B cell (primary cell): Measurements from ENCODE around the gene NOD2. TPM values are rescaled to one million over a fixed set of nuclear protein-coding genes. Genes with fewer than 3 reads are reported as not detected.

Source experiments
- ATAC-seq: fragments of 200-7000 bp; cut with Tn5 transposase; one replicate; pipeline ENCODE4 v1.10.0; 2021; ENCODE audit warnings: low read depth, mild to moderate bottlenecking, moderate number of reproducible peaks, moderate library complexity
- CTCF ChIA-PET: fragments of 350-600 bp; sonication (Branson Sonifier 250); formaldehyde crosslinking; loops from one replicate; lab custom pipeline; 2021; ENCODE audit warnings: antibody characterized with exemption, inconsistent platforms; lab: Charles Lee
- POLR2A ChIA-PET: fragments of 350-600 bp; sonication (Branson Sonifier 250); formaldehyde crosslinking; loops from one replicate; lab custom pipeline; 2021; ENCODE audit warnings: antibody characterized with exemption; lab: Charles Lee
- DNase-seq: peaks from one replicate; pipeline ENCODE4 v3.0.0; 2013
- H2AFZ ChIP-seq: 2 replicates; pipeline ENCODE4 v1.6.1; 2012; ENCODE audit warnings: mild to moderate bottlenecking, low read depth, low read length; ENCODE audit not compliant: insufficient read depth, poor library complexity, severe bottlenecking
- H3K27ac ChIP-seq, 2 donors: 1 replicate in 1 of 2; 2 replicates in 1 of 2; pipeline ENCODE4 v1.5.1; 2012 to 2013; ENCODE audit warnings: low read length in 2 of 2, mild to moderate bottlenecking in 2 of 2, moderate library complexity in 1 of 2
- H3K27me3 ChIP-seq, 4 experiments: fragments of 200-600 bp in 1 of 4; sonication (generic) in 1 of 4; replicated peaks in 1 of 4; 1 replicate in 2 of 4; 2 replicates in 2 of 4; pipeline versions ENCODE4 v1.6.1 to v1.7.0; 2013 to 2016; ENCODE audit warnings: low read length in 3 of 4, mild to moderate bottlenecking in 2 of 4, mixed read lengths in 1 of 4, moderate library complexity in 1 of 4; ENCODE audit not compliant: insufficient read depth in 4 of 4, control insufficient read depth in 3 of 4; ENCODE audit errors: control extremely low read depth in 1 of 4
- H3K36me3 ChIP-seq, 2 experiments: replicated peaks in 1 of 2; 1 replicate in 1 of 2; 2 replicates in 1 of 2; pipeline versions ENCODE4 v1.6.1 to v1.7.1; 2013; ENCODE audit warnings: low read length in 1 of 2; ENCODE audit not compliant: insufficient read depth in 2 of 2, control insufficient read depth in 1 of 2; ENCODE audit errors: control extremely low read depth in 1 of 2, extremely low read depth in 1 of 2
- H3K4me1 ChIP-seq, 2 donors: fragments of 200-600 bp in 1 of 2; sonication (generic) in 1 of 2; 1 replicate in 1 of 2; 2 replicates in 1 of 2; pipeline versions ENCODE4 v1.5.1 to v1.6.1; 2013 to 2017; ENCODE audit warnings: low read length in 2 of 2; ENCODE audit not compliant: control insufficient read depth in 2 of 2, insufficient read depth in 2 of 2
- H3K4me2 ChIP-seq: replicated peaks from 2 replicates; pipeline ENCODE3; 2012; ENCODE audit warnings: mild to moderate bottlenecking, low read depth, low read length; ENCODE audit not compliant: poor library complexity, severe bottlenecking
- H3K4me3 ChIP-seq, 5 experiments: fragments of 200-600 bp in 1 of 5; sonication (generic) in 1 of 5; 1 replicate in 3 of 5; 2 replicates in 2 of 5; pipeline versions ENCODE4 v1.5.1 to v1.7.0; 2011 to 2016; ENCODE audit warnings: low read length in 4 of 5, mild to moderate bottlenecking in 4 of 5, low read depth in 2 of 5, control low read depth in 1 of 5, moderate library complexity in 1 of 5; ENCODE audit not compliant: insufficient read depth in 1 of 5; ENCODE audit errors: control extremely low read depth in 1 of 5, extremely low read depth in 1 of 5
- H3K79me2 ChIP-seq: fragments of 200-600 bp; sonication (generic); one replicate; pipeline ENCODE4 v1.6.0; 2016; ENCODE audit warnings: low read length; ENCODE audit not compliant: control insufficient read depth, insufficient read depth
- H3K9ac ChIP-seq: fragments of 200-600 bp; sonication (generic); 2 replicates; pipeline ENCODE4 v1.6.1; 2017; ENCODE audit warnings: mild to moderate bottlenecking, low read length, moderate library complexity
- H3K9me3 ChIP-seq, 3 donors: one replicate each; pipeline versions ENCODE4 v1.6.1 to v1.7.1; 2013; ENCODE audit warnings: low read length in 2 of 3; ENCODE audit not compliant: control insufficient read depth in 2 of 3, insufficient read depth in 1 of 3; ENCODE audit errors: control extremely low read depth in 1 of 3
- H4K20me1 ChIP-seq: 2 replicates; pipeline ENCODE4 v1.6.0; 2012; ENCODE audit warnings: mild to moderate bottlenecking, low read length; ENCODE audit not compliant: insufficient read depth, control insufficient read depth, poor library complexity, severe bottlenecking
- H3K27ac Mint-ChIP-seq: one replicate; pipeline ENCODE4 v1.8.0; 2021; ENCODE audit warnings: mixed read lengths
- H3K27me3 Mint-ChIP-seq: one replicate; pipeline ENCODE4 v1.8.0; 2021; ENCODE audit warnings: mixed read lengths
- H3K4me1 Mint-ChIP-seq: one replicate; pipeline ENCODE4 v1.8.0; 2021; ENCODE audit warnings: mixed read lengths
- H3K4me3 Mint-ChIP-seq: one replicate; pipeline ENCODE4 v1.8.0; 2021; ENCODE audit warnings: mixed read lengths
- H3K9me3 Mint-ChIP-seq: one replicate; pipeline ENCODE4 v1.8.0; 2022; ENCODE audit warnings: mixed read lengths; ENCODE audit not compliant: insufficient read depth
- EZH2 ChIP-seq: IDR thresholded peaks from 2 replicates; pipeline ENCODE4 v1.6.1; 2012; ENCODE audit warnings: borderline replicate concordance, low read depth, mild to moderate bottlenecking, moderate library complexity, low read length; ENCODE audit not compliant: insufficient read depth, poor library complexity, severe bottlenecking
- WGBS: methylation state at CpG from one replicate; pipeline ENCODE4 v1.1.5; 2013; ENCODE audit warnings: missing lambda C conversion rate; ENCODE audit not compliant: insufficient coverage; 5-methylcytosine and 5-hydroxymethylcytosine counted together
- intact Hi-C: fragments of 100-400 bp; cut with micrococcal nuclease; formaldehyde crosslinking; loops from one replicate; pipeline ENCODE4 v1.10.0; 2022
- polyA plus RNA-seq: library from polyadenylated mRNA; depleted of rRNA; stranded (reverse); fragments of >200 nt; gene quantifications from 2 replicates; pipeline ENCODE4 v1.2.3, GENCODE V29; 2012
- small RNA-seq: library from RNA; depleted of rRNA; stranded (forward); fragments of <200 nt; gene quantifications from one replicate; pipeline ENCODE3, GENCODE V24; 2012; ENCODE audit warnings: low replicate concordance, low read depth; ENCODE audit not compliant: insufficient read length
- total RNA-seq, 2 donors: library from RNA; stranded (reverse); fragments of 120-200 nt in 1 of 2; gene quantifications; 1 replicate in 1 of 2; 2 replicates in 1 of 2; pipeline versions ENCODE4 v1.2.3 to v1.2.4, GENCODE V29; 2013 to 2022
- TF ChIP-seq, protein P1 (sequence below): fragments of 200-600 bp; IDR thresholded peaks from one replicate; pipeline ENCODE4 v1.8.0; 2022; ENCODE audit warnings: antibody characterized with exemption, mild to moderate bottlenecking

The NOD2 gene
- total and polyA plus RNA-seq, 2 donors (not counting 1 experiment from before 2014, with no cell fraction given): 1.2 to 1.8 TPM

DNA sequence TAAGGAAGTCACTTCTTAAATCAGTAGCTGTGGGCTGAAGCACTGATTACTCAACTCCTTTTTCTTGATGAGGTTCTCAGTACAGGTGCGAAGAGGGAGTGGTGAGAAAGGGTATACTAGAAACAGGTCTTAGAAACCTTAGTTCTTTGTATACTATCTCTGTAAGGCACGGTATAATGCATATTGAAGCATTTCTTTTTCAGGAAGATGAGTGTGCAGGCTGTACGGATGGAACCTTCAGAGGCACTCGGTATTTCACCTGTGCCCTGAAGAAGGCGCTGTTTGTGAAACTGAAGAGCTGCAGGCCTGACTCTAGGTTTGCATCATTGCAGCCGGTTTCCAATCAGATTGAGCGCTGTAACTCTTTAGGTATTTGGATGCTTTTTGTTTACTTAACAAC is 87.6 kb downstream of the NOD2 start:
- ChIA-PET CTCF (interaction anchor here (0.6 to 0.7 kb wide), 3 partner anchors 31 to 78 kb away, joined by 3 to 6 read pairs (median 3); no protein-coding TSS in a partner anchor), POLR2A (no interaction called here)
- Mint-ChIP-seq H3K4me1 (no peaks in the 10 kb centered on the region), H3K27me3 (no peaks in the 10 kb centered on the region), H3K9me3 (no peaks in the 10 kb centered on the region), H3K4me3 (no peak overlapping the region), H3K27ac (no peak overlapping the region)
- 100% methylated on average over 4 of the region's 7 CpGs for WGBS
- Histone ChIP-seq H3K36me3 (peaks cover 15 to 71% of the 10 kb centered on the region in 2 experiments), H3K9me3 (no peaks in the 10 kb centered on the region), H4K20me1 (peaks cover 9% of the 10 kb centered on the region), H3K4me3 (no peak overlapping the region), H3K27me3 (no peaks in the 10 kb centered on the region), H3K9ac (no peak overlapping the region), H3K79me2 (peaks cover 4% of the 10 kb centered on the region), H3K4me1 (no peaks in the 10 kb centered on the region), H3K4me2 (no peak overlapping the region), H2AFZ (no peak overlapping the region), H3K27ac (no peak overlapping the region)
- intact Hi-C loops: no loop called here
- ATAC-seq (no peak), DNase-seq (no peak)
- TF ChIP-seq EZH2: no peak
- TF ChIP-seq, protein P1, sequence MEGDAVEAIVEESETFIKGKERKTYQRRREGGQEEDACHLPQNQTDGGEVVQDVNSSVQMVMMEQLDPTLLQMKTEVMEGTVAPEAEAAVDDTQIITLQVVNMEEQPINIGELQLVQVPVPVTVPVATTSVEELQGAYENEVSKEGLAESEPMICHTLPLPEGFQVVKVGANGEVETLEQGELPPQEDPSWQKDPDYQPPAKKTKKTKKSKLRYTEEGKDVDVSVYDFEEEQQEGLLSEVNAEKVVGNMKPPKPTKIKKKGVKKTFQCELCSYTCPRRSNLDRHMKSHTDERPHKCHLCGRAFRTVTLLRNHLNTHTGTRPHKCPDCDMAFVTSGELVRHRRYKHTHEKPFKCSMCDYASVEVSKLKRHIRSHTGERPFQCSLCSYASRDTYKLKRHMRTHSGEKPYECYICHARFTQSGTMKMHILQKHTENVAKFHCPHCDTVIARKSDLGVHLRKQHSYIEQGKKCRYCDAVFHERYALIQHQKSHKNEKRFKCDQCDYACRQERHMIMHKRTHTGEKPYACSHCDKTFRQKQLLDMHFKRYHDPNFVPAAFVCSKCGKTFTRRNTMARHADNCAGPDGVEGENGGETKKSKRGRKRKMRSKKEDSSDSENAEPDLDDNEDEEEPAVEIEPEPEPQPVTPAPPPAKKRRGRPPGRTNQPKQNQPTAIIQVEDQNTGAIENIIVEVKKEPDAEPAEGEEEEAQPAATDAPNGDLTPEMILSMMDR: peak; percentile 15

DNA sequence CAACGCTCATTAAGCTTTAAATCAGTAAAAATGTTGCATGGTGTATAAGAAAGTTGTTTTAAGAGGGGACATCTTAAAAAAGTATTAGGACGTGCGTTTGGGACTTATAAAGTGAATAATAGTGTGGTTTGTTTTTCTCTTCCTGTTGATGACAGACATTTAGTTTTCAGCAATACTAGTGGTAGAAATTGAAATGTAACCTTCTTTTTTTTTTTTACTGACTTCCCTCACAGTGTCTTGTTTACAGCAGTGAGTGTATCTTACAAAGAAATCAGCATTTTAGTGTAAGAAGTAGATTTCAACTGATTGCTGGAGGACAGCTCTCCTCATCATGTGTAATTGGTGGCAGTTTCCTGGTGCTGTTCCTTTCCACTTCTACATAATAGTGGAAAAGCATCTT is 88.1 kb downstream of the NOD2 start:
- H3K4me2 ChIP-seq: no peak overlapping the region
- no peak overlapping the region for H3K27ac ChIP-seq
- Mint-ChIP-seq H3K27me3 (no peaks in the 10 kb centered on the region), H3K27ac (no peak overlapping the region), H3K4me1 (no peaks in the 10 kb centered on the region), H3K9me3 (no peaks in the 10 kb centered on the region), H3K4me3 (no peak overlapping the region)
- no peaks in the 10 kb centered on the region for H3K4me1 ChIP-seq
- H2AFZ ChIP-seq: no peak overlapping the region
- peaks cover 9% of the 10 kb centered on the region for H4K20me1 ChIP-seq
- intact Hi-C loops: no loop called here
- peaks cover 15 to 75% of the 10 kb centered on the region in 2 experiments for H3K36me3 ChIP-seq
- H3K27me3 ChIP-seq: no peaks in the 10 kb centered on the region
- ChIA-PET POLR2A (no interaction called here), CTCF (interaction anchor here (0.7 kb wide), 2 partner anchors 30 to 79 kb away, joined by 3 read pairs; no protein-coding TSS in a partner anchor)
- H3K4me3 ChIP-seq: no peak overlapping the region
- no peak overlapping the region for H3K9ac ChIP-seq
- peaks cover 4% of the 10 kb centered on the region for H3K79me2 ChIP-seq
- ATAC-seq (no peak), DNase-seq (no peak)
- TF ChIP-seq, protein P1: no peak
- TF ChIP-seq EZH2: no peak
- no peaks in the 10 kb centered on the region for H3K9me3 ChIP-seq
- 100% methylated on average over 2 of the region's 3 CpGs for WGBS

Small RNA genes lying within 50 kb of the gene (small RNA-seq; reads per million reads assigned to genes)
- gene MIR3181: not detected

Other genes with a start within 250 kb of the NOD2 start
- gene NKD1, start 145.2 kb upstream of the NOD2 start, total RNA-seq: 1.9 and 2.7 TPM in 2 replicates
- gene NKD1, start 145.2 kb upstream of the NOD2 start, polyA plus RNA-seq: 0.14 and 0.16 TPM in 2 replicates
- gene SNX20, start 12.3 kb upstream of the NOD2 start, total RNA-seq: 43.0 and 47.7 TPM in 2 replicates
- gene SNX20, start 12.3 kb upstream of the NOD2 start, polyA plus RNA-seq: 25.9 and 34.7 TPM in 2 replicates
- 160 and 166 TPM in 2 replicates for gene CYLD, start 48.5 kb downstream of the NOD2 start, total RNA-seq
- gene CYLD, start 48.5 kb downstream of the NOD2 start, polyA plus RNA-seq: 30.0 and 77.2 TPM in 2 replicates